NCI-H524 (cell line): ENCODE measurements around the gene IL17F.

ENCODE experiments used
- DNase-seq, 2 experiments: peaks; one replicate each; lab custom pipeline; 2025; lab: John Stamatoyannopoulos, UW

IL17F gene

GRCh38 chr6:52244400-52244799 is at the start of gene IL17F:
IL17F (minus strand) TSS chr6:52244500; CDS start chr6:52244429, 71 bp downstream.
- DNase-seq = no peak

- DNase-seq = peak; percentile 73 to 82
Observed at GRCh38 chr6:52293067-52293466, 48.8 kb upstream of the IL17F start.

GRCh38 chr6:52288841-52289240 is 44.5 kb upstream of the IL17F start:
- no peak for DNase-seq

DNA sequence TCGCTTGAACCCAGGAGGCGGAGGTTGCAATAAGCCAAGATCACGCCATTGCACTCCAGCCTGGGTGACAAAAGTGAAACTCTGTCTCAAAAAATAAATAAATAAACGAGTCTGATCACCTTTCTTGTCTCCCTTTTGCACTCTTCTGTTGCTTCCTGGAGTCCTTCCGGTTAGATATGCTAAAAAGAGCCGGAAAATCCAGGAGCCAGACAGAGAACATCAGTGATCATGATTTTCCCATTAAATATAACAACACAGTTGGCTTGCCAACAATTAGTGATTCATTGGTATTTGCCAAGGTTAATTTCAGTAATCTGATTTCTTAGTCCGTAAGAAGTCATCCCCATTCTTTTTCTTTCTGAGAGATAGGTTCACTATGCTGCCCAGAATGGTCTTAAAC is 43.9 kb upstream of the IL17F start:
- DNase-seq = no peak

GRCh38 chr6:52286798-52287432 is 42.6 kb upstream of the IL17F start:
- peak; percentile 33 to 65 for DNase-seq

GRCh38 chr6:52285177-52286068 is 41.1 kb upstream of the IL17F start:
- peak; percentile 51 to 80 for DNase-seq

DNA sequence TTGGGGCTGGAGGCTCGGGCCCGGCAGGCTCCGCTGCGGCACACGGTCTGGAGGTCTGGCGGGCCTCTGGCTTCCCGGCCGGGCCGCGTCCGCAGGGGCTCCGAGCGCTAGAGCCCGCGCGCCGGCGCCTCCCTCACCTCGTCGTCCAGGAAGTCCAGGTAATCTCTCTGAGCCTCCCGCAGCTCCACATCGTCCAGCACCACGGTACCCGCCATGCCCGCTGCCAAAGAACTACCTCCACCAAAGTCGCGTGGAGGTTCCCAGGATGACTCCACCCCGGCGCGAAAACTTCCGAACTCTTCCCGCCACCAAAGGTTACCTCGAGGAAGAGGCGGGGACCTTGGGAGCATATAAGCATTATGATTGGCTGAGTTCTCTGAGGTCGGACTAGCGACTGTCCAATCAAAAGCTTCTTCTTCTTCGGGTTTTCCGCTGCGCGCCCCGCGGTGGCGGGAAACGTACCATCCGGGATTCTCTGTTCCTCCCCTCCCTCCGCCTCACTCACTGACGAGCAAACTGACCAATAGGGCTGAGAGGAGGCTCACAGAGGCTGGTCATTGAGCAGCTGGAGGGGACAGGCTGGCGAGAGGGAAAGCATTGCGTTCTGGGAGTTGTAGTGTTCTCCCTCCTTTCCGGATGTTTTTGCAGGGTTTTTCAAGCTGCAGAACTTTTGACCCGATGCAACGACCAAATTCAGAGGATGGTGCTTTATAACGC is 40.3 kb upstream of the IL17F start, which contains the start of gene MCM3:
Gene MCM3, minus strand, starts transcription at position 283 of the 717 bp plus-strand sequence. Its CDS starts 68 bp downstream, at position 215.
- peak; percentile 98 to 100 for DNase-seq

DNA sequence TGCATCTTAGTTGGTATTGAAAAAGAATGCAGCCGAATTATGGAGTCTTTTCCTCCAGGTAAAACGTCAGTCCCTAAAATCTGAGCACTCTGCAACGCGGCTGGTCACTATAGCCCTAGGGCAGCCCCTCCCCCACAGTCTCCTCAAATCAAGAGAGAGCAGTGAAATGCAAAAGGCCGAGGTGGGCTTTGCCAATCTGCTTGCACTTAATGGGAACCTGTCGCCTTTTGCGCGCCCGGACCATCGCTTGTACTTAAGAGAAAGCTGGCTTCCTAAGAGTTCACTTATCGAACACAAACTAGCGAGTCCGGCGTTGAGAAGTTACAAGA is 39.8 kb upstream of the IL17F start:
- peak; percentile 37 to 63 for DNase-seq

DNA sequence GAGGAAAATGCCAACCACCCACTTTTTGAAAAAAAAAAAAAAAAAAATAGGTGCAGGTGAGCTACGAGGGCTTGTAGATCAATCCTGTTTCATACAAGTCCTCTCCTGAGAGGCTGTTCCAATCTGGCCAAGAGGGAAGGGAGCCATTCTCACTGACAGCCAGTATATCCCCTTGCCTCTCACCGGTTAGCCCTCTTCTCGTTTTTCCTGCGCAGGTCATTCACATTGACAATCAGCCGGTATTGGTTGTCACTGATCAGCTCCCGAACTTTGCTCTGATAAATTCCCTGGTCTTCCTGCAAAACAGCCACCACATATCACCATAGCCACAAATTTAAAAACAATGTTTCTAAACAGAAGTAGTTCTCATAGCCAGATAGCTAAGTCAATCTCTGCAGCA is 38.8 kb upstream of the IL17F start:
- no peak for DNase-seq

GRCh38 chr6:52276130-52276529 is 31.8 kb upstream of the IL17F start:
- no peak for DNase-seq

- no peak for DNase-seq
Observed at GRCh38 chr6:52271852-52272460, 27.7 kb upstream of the IL17F start.

DNA sequence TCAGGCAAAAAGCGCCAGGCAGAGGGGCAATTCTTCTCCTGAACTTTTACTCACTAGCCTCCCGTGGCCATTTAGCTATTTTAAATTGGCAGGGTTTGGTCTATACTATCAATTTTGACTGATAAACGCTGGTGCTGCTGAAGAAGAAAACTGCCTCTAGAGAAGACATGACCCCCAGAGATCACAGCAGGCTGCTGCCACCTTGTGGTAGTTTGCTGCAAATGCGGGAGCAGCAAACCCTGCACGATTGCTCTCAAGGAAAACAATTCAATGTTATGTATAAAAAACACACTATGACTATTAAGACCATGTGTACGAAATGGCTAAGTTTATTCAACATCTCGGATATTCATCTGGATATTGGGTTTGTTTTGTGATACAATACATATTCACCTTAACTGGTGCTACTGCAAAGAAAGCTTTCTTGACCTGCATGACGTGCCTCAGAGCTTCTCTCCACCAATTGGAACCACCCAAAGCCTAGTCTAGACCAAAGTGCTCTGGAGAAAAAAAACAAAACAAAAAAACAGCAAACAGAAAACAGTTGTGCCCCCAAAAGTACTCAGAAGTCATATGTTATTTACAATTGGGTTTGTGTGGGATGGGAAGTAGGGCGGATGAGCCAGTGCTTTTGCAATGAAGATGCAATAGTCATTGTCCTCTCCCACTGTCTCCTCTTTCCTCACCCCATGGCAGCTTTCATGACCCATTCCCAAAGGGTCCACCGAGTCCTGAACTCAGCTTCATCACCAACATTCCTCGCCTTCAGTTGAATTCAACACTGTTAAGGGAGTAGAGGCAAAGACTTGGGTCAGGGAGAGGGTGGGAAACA is 19.6 kb upstream of the IL17F start:
- DNase-seq = peak in 1 of 2 experiments; percentile 45

DNA sequence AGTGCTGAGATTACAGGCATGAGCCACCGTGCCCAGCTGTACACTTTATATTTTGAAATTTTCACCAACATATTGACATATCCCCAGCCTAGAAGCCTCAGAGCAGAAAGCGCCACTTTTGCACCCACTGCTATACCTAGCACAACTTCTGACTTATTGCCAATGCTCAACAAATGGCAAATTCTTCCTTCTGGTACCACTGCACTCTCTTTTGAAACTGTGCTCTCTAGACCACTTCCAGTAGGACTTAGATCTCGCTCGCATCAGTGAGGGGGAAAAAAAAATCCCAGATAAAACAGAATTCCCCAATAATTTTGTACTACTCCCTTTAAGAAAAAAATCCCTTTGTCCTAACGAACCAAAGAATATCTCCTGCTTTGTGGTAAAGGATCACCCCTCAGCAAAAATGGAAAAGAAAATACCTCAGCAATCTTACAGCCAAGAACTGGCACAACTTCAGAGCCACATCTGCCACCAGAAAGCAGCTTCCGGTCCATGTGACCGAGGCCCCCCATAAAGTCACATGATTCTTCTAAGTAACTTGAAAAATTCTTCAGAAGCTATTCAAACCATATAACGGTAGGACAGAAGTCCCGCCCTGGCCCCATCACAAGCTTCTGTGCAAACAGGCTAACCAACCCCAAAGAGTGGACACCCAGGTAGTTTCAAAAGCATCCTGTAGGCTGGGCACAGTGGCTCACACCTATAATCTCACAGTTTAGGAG is 18.5 kb upstream of the IL17F start:
- DNase-seq = no peak

GRCh38 chr6:52261229-52261628 is 16.9 kb upstream of the IL17F start:
- no peak for DNase-seq

GRCh38 chr6:52260634-52261033 is 16.3 kb upstream of the IL17F start:
- no peak for DNase-seq

GRCh38 chr6:52255434-52255833 is 11.1 kb upstream of the IL17F start:
- DNase-seq = no peak

- no peak for DNase-seq
Observed at GRCh38 chr6:52254731-52255378, 10.6 kb upstream of the IL17F start.

DNA sequence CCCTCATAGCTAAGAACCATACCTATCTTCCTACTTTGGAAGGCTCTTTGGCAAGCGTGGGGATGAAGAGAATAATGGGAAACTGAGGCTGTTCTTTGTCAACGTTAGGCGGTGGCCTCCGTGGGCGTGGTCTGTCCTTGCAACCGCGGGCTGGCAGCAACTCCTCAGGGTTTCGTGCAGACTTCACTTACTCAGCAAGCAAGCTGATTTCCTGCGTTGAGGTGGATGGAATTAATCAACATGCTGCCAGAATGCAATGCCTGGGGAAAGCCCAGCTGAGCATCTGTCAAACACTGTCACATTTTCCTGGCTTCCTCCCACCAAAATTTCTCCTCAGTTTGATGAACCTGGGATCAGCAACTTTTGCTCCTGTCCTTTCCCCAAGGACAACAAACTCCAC is 9.2 kb upstream of the IL17F start:
- no peak for DNase-seq

DNA sequence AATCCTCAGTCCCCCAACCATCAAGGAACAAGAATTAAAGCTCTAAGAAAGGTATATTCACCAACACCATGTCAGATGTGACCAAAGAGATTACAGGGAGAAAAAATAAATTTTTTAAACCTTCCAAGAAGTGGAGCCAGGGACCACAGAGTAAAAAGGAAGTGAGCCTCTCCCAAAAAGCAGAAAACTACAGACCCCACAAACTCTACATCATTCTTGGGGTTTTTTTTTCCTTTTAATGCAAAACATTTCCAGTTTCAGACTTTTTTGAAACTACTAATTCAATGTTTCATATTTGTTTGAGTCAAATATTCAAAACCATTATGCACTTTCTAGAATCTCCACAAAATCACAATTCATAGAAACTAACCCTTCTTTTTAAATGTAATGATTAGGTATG is 6.8 kb upstream of the IL17F start:
- no peak for DNase-seq

DNA sequence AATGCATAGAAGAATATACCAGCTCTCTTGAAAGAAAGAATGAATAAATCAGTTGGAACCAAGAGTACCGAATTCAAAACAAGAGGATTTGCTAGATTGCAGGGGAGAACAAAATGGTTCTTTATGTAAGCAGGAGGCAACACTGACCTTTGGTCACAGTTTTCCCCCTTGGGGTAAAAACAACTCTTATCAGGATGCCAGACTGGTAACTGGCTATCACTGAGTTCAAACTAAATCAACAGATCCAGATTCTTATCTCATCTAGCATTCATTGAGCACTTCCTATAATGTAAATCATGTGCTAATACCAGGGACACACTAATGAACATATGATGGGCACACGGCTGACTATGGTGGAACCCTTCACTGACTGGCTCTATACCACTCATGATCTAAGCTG is 4.8 kb upstream of the IL17F start:
- no peak for DNase-seq
